Glutamatergic neuron (in vitro differentiated cells): ENCODE data around the gene OR6C6. TPM values are rescaled to one million over a fixed set of nuclear protein-coding genes. Genes with fewer than 3 reads are reported as not detected.
"Not testable (repeated sequence)": the region's sequence is repeated elsewhere in the genome, so short reads cannot be mapped to it uniquely, and the experiment has no call there.

Experiments used
- DNase-seq: peaks from one replicate; pipeline ENCODE4 v3.0.0; 2022
- H3K27ac Mint-ChIP-seq: one replicate; pipeline ENCODE4 v1.8.0; 2020; ENCODE audit warnings: mild to moderate bottlenecking, mixed read lengths, inconsistent platforms; ENCODE audit not compliant: unreplicated experiment
- H3K27me3 Mint-ChIP-seq: one replicate; pipeline ENCODE4 v1.8.0; 2020; ENCODE audit warnings: mild to moderate bottlenecking, moderate library complexity, mixed read lengths, inconsistent platforms; ENCODE audit not compliant: unreplicated experiment
- H3K36me3 Mint-ChIP-seq: one replicate; pipeline ENCODE4 v1.8.0; 2020; ENCODE audit warnings: mild to moderate bottlenecking, mixed read lengths, inconsistent platforms; ENCODE audit not compliant: unreplicated experiment
- H3K4me1 Mint-ChIP-seq: one replicate; pipeline ENCODE4 v1.8.0; 2020; ENCODE audit warnings: mild to moderate bottlenecking, low read depth, mixed read lengths, inconsistent platforms; ENCODE audit not compliant: unreplicated experiment
- H3K4me3 Mint-ChIP-seq: one replicate; pipeline ENCODE4 v1.8.0; 2020; ENCODE audit warnings: mild to moderate bottlenecking, mixed read lengths, inconsistent platforms; ENCODE audit not compliant: unreplicated experiment
- H3K9me3 Mint-ChIP-seq: one replicate; pipeline ENCODE4 v1.8.0; 2020; ENCODE audit warnings: mild to moderate bottlenecking, moderate library complexity, mixed read lengths, inconsistent platforms; ENCODE audit not compliant: unreplicated experiment
- CTCF ChIP-seq: fragments of 200-600 bp; sonication (generic); IDR thresholded peaks from one replicate; pipeline ENCODE4 v1.5.0; 2021; ENCODE audit not compliant: partially characterized antibody, unreplicated experiment
- long read RNA-seq: library from polyadenylated mRNA; unstranded; transcript quantifications from one replicate; pipeline ENCODE4 v2.0.0, GENCODE V29; 2020; ENCODE audit not compliant: unreplicated experiment
- total RNA-seq: library from RNA; stranded (reverse); fragmentation: NEBNext Ultra II Directional; extraction: Animal tissue kit (Norgen Biotek cat#: 25700); gene quantifications from one replicate; pipeline ENCODE4 v1.2.1, GENCODE V29; 2021; ENCODE audit not compliant: unreplicated experiment

The OR6C6 gene
- total RNA-seq, result not detected
- long read RNA-seq, result 0 reads

GRCh38 chr12:55296469-55296868, at the start of gene OR6C6:
Gene OR6C6, minus strand, starts transcription at chr12:55296569. Its CDS starts 1,337 bp downstream, at chr12:55295232.
- Mint-ChIP-seq H3K27ac (no peak within 1 kb of the TSS), H3K27me3 (no peaks in the 10 kb centered on the region), H3K36me3 (no peaks in the 10 kb centered on the region), H3K4me1 (peaks cover 6% of the 10 kb centered on the region), H3K9me3 (no peaks in the 10 kb centered on the region), H3K4me3 (peak within 1 kb of the TSS; percentile 39)
- no peak for DNase-seq
- no peak for TF ChIP-seq CTCF

- H3K9me3 Mint-ChIP-seq, result no peaks in the 10 kb centered on the region
- no peak for DNase-seq
- no peak for TF ChIP-seq CTCF
- H3K27me3 Mint-ChIP-seq, result no peaks in the 10 kb centered on the region
- H3K36me3 Mint-ChIP-seq, result no peaks in the 10 kb centered on the region
- H3K4me3 Mint-ChIP-seq, result no peak overlapping the region
- no peak overlapping the region for H3K27ac Mint-ChIP-seq
- peaks cover 10% of the 10 kb centered on the region for H3K4me1 Mint-ChIP-seq
Observed at GRCh38 chr12:55336002-55336401, 39.6 kb upstream of the OR6C6 start.

- Mint-ChIP-seq H3K4me3 (no peak within 1 kb of the TSS), H3K27me3 (no peaks in the 10 kb centered on the region), H3K27ac (peak within 1 kb of the TSS; percentile 49), H3K9me3 (no peaks in the 10 kb centered on the region), H3K4me1 (peaks cover 10% of the 10 kb centered on the region), H3K36me3 (no peaks in the 10 kb centered on the region)
- DNase-seq, result no peak
- no peak for TF ChIP-seq CTCF
Observed at GRCh38 chr12:55330446-55330845, 34.1 kb upstream of the OR6C6 start, which contains the start of gene OR6C3. Gene OR6C3, plus strand, starts transcription at chr12:55330746. Its CDS starts 955 bp downstream, at chr12:55331701.

- not testable (repeated sequence) for H3K36me3 Mint-ChIP-seq, H3K27ac Mint-ChIP-seq
Observed at GRCh38 chr12:55325801-55326200, 29.4 kb upstream of the OR6C6 start.

GRCh38 chr12:55320201-55320600, 23.8 kb upstream of the OR6C6 start:
- Mint-ChIP-seq H3K27me3 (no peaks in the 10 kb centered on the region), H3K27ac (no peak overlapping the region), H3K9me3 (no peaks in the 10 kb centered on the region), H3K36me3 (no peaks in the 10 kb centered on the region), H3K4me3 (no peak overlapping the region), H3K4me1 (peaks cover 2% of the 10 kb centered on the region)
- no peak for TF ChIP-seq CTCF
- DNase-seq, result no peak

More at GRCh38 chr12:55325801-55326200, 29.4 kb upstream of the OR6C6 start:
- not testable (repeated sequence) for H3K27me3 Mint-ChIP-seq, H3K4me3 Mint-ChIP-seq, H3K9me3 Mint-ChIP-seq, H3K4me1 Mint-ChIP-seq, DNase-seq
